Measurements from ENCODE around the gene SPATA31C2.
"Not testable (repeated sequence)": the region's sequence is repeated elsewhere in the genome, so short reads cannot be mapped to it uniquely, and the experiment has no call there.

DNA sequence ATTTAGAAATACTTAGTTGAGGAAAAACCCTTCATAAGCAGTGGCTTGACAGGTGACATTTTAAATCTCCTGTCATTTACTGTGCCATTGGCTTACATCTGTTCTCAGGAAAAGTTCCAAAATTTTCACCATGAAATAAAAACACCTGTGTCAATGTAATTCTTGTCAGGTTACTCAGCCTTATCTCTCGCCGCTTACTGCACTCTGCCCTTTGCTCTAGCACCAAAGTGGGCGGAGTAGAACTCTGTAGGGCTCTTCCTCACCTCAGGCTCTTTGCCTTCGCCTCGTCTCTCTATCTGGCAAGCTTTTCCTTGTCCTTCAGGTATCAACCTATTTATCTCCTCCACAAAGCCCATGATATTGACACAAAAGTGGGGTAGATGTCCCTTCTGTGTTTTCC is 20.2 kb downstream of the SPATA31C2 start:
- TF ChIP-seq POLR2A (IDR thresholded peaks at IDR 0.05; ENCODE audit: low read length); GATA1 (IDR thresholded peaks at IDR 0.05; ENCODE audit: low read depth, low read length): not testable (repeated sequence)
